ENCODE results near the gene CBL. TPM values are rescaled to one million over a fixed set of nuclear protein-coding genes. Genes with fewer than 3 reads are reported as not detected.

Gene CBL
- total RNA-seq, 3 donors from 2014 or later, result 11.0 to 24.4 (median 13.1) TPM

DNA sequence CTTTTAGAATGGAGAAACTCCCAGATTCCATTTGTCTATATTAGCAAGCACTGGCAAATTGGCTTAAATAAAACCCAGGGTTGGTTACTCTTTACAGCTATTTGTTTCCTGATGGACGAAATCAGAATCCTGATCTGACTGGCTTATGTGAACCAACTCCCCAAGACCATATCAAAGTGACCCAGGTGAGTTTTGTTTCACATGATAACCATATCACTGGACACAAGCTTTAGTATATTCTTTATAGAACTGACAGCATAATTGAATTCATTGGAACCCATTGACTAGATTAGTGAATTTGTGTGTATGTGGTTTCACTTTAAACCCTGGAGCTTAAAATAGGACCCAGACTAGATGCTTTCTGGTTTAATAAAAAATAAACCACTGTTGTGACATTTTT is 71.5 kb downstream of the CBL start:
- TF ChIP-seq, protein P1, sequence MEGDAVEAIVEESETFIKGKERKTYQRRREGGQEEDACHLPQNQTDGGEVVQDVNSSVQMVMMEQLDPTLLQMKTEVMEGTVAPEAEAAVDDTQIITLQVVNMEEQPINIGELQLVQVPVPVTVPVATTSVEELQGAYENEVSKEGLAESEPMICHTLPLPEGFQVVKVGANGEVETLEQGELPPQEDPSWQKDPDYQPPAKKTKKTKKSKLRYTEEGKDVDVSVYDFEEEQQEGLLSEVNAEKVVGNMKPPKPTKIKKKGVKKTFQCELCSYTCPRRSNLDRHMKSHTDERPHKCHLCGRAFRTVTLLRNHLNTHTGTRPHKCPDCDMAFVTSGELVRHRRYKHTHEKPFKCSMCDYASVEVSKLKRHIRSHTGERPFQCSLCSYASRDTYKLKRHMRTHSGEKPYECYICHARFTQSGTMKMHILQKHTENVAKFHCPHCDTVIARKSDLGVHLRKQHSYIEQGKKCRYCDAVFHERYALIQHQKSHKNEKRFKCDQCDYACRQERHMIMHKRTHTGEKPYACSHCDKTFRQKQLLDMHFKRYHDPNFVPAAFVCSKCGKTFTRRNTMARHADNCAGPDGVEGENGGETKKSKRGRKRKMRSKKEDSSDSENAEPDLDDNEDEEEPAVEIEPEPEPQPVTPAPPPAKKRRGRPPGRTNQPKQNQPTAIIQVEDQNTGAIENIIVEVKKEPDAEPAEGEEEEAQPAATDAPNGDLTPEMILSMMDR (IDR thresholded peaks at IDR 0.05), result no peak
- H3K36me3 ChIP-seq (ENCODE audit: low read depth), result no peaks in the 10 kb centered on the region
- DNase-seq (no peak), ATAC-seq (no peak)
- H3K4me1 ChIP-seq (ENCODE audit: low read depth), result no peaks in the 10 kb centered on the region
- H3K9me3 ChIP-seq, result no peaks in the 10 kb centered on the region
- no peak overlapping the region for H3K4me3 ChIP-seq
- intact Hi-C loops (cut with DNase I, micrococcal nuclease), result no loop called here

DNA sequence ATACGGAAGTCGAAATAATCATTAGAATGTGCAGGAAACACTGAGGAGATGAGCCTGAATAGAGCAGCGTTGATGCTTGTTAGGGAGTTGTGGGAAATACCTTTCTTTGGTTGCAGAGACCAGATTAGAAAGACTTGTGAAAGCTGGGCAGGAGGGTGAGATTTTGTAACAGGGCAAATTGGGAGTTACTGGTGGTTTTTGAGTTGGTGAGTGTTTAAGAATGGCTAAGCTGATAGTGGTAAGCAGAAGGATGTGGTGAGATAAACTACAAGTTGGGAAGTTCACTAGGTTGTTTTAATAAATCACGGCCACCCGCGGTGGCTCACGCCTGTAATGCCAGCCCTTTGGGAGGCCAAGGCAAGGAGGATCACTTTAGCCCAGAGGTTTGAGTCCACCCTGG is 76.4 kb downstream of the CBL start:
- no peaks in the 10 kb centered on the region for H3K36me3 ChIP-seq (ENCODE audit: low read depth)
- intact Hi-C loops (cut with DNase I, micrococcal nuclease), result no loop called here
- no peak for ATAC-seq

DNA sequence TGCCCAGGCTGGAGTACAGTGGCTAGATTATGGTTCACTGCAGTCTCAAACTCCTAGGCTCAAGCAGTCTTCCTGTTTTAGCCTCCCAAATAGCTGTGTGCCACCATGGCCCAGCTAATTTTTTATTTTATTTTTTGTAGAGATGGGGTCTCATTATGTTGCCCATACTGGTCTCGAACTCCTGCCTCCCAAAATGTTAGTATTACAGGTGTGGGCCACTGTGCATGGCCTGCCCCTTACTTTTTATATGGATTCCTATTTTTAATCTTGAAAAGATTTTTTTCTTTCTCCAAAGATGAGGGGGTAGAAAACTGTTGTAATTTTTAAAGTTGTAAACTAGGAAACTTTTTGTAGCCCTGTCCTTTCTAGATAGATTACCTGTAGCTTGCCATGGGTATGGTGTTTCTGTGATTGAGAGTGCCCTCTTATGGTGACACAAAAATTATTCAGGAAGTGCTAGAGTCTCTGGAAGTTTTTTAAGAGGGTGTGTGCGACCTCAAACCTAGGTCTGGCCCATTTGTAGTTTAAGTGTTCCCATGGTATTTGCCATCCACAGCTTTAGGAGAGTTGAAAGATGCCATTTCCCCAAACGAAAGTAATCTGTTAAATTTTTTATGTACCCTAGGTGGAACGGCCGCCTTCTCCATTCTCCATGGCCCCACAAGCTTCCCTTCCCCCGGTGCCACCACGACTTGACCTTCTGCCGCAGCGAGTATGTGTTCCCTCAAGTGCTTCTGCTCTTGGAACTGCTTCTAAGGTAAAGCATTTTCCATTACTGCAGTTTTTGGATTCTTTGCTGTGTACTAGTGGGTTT is 78.4 kb downstream of the CBL start:
- Histone ChIP-seq H3K4me3 (no peak overlapping the region), H3K4me1 (ENCODE audit: low read depth) (no peaks in the 10 kb centered on the region), H3K36me3 (ENCODE audit: low read depth) (no peaks in the 10 kb centered on the region), H3K9me3 (no peaks in the 10 kb centered on the region)
- peak; percentile 67 for ATAC-seq
- intact Hi-C loops (cut with DNase I, micrococcal nuclease), result no loop called here
- peak in 1 of 3 donors; percentile 25 for DNase-seq
- TF ChIP-seq, protein P1 (IDR thresholded peaks at IDR 0.05), result no peak

More for the DNA sequence above, 76.4 kb downstream of the CBL start:
- H3K9me3 ChIP-seq, result no peaks in the 10 kb centered on the region
- TF ChIP-seq, protein P1 (IDR thresholded peaks at IDR 0.05), result no peak
- H3K4me3 ChIP-seq, result no peak overlapping the region
- H3K4me1 ChIP-seq (ENCODE audit: low read depth), result no peaks in the 10 kb centered on the region
- DNase-seq, result no peak

DNA sequence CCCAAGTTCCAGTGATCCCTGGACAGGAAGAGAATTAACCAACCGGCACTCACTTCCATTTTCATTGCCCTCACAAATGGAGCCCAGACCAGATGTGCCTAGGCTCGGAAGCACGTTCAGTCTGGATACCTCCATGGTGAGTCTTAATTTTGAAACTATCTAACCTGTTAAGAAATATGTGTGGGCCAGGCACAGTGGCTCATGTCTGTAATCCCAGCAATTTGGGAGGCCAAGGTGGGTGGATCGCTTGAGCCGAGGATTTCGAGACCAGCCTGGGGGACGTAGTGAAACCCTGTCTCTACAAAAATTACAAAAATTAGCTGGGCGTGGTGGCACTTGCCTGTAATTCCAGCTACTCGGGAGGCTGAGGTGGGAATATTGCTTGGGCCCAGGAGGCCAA is 79.3 kb downstream of the CBL start:
- Histone ChIP-seq H3K9me3 (peaks cover 4% of the 10 kb centered on the region), H3K4me1 (ENCODE audit: low read depth) (no peaks in the 10 kb centered on the region), H3K4me3 (no peak overlapping the region), H3K36me3 (ENCODE audit: low read depth) (no peaks in the 10 kb centered on the region)
- ATAC-seq (no peak), DNase-seq (no peak)
- TF ChIP-seq, protein P1 (IDR thresholded peaks at IDR 0.05), result no peak
- intact Hi-C loops (cut with DNase I, micrococcal nuclease), result no loop called here

DNA sequence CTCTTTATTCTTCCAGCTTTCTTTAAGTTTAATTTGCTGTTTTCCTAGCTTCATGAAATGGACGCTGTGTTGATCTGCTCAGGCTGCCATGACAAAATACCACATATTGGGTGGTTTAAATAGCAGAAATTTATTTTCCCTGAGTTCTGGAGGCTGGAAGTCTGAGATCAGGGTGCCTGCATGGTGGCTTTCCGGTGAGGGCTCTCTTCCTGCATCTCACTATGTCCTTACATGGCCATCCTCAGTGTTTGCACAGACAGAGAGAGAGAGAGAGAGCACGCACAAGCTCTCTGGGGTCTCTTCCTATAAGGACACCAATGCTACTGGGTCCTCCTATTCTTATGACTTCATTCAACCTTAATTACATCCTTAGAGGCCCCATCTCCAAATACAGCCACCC is 82.1 kb downstream of the CBL start:
- ATAC-seq (no peak), DNase-seq (no peak)
- Histone ChIP-seq H3K4me1 (ENCODE audit: low read depth) (no peaks in the 10 kb centered on the region), H3K4me3 (no peak overlapping the region), H3K9me3 (peaks cover 11% of the 10 kb centered on the region), H3K36me3 (ENCODE audit: low read depth) (no peaks in the 10 kb centered on the region)
- intact Hi-C loops (cut with DNase I, micrococcal nuclease), result no loop called here
- TF ChIP-seq, protein P1 (IDR thresholded peaks at IDR 0.05), result no peak
